DND-41 (cell line): ENCODE data around the gene RTN4IP1.

Experiments used
- CTCF ChIP-seq: IDR thresholded peaks from 2 replicates; pipeline ENCODE4 v1.5.1; 2012; ENCODE audit warnings: borderline replicate concordance, low read length, moderate library complexity, mild to moderate bottlenecking; ENCODE audit not compliant: poor library complexity, severe bottlenecking; ENCODE audit errors: extremely low read depth
- EZH2 ChIP-seq: IDR thresholded peaks from 3 replicates; pipeline ENCODE4 v1.6.1; 2012; ENCODE audit warnings: borderline replicate concordance, low read depth, mild to moderate bottlenecking, moderate library complexity, low read length, inconsistent platforms; ENCODE audit not compliant: severe bottlenecking

GRCh38 chr6:106564476-106564875 lies 64.8 kb downstream of the RTN4IP1 start:
- TF ChIP-seq CTCF, result no peak
- no peak for TF ChIP-seq EZH2
